ENCODE results near the gene PET117. TPM values are rescaled to one million over a fixed set of nuclear protein-coding genes. Genes with fewer than 3 reads are reported as not detected.

Gene PET117
- total and polyA plus RNA-seq, 4 donors, result 8.9 to 13.5 (median 12.0) TPM

GRCh38 chr20:18090477-18090876, 47.2 kb upstream of the PET117 start:
- no peaks in the 10 kb centered on the region for H3K4me1 ChIP-seq (ENCODE audit: control insufficient read depth in 5 of 5, insufficient read depth in 5 of 5, low read length in 5 of 5)
- TF ChIP-seq CTCF (IDR thresholded peaks at IDR 0.05; ENCODE audit: control extremely low read depth, extremely low read depth), result no peak
- H3K4me3 ChIP-seq, result no peak overlapping the region
- no peaks in the 10 kb centered on the region for H3K27me3 ChIP-seq (ENCODE audit: control insufficient read depth in 3 of 3, insufficient read depth in 3 of 3, low read length in 2 of 3)
- DNase-seq (no peak), ATAC-seq (ENCODE audit: insufficient read depth, low FRiP score) (no peak)
- no peak overlapping the region for H3K9ac ChIP-seq (ENCODE audit: insufficient read depth in 1 of 2, low read length in 2 of 2)
- no peaks in the 10 kb centered on the region for H3K36me3 ChIP-seq (ENCODE audit: control insufficient read depth in 4 of 4, insufficient read depth in 4 of 4, low read length in 4 of 4)
- 94% methylated on average over 10 of the region's 10 CpGs for WGBS, 2 donors
- peaks cover 0 to 2% (median 0%) of the 10 kb centered on the region in 4 donors for H3K9me3 ChIP-seq (ENCODE audit: control insufficient read depth in 4 of 4, insufficient read depth in 3 of 4, low read length in 3 of 4)
- H3K27ac ChIP-seq (ENCODE audit: low read depth in 1 of 2, low read length in 1 of 2), result no peak overlapping the region

DNA sequence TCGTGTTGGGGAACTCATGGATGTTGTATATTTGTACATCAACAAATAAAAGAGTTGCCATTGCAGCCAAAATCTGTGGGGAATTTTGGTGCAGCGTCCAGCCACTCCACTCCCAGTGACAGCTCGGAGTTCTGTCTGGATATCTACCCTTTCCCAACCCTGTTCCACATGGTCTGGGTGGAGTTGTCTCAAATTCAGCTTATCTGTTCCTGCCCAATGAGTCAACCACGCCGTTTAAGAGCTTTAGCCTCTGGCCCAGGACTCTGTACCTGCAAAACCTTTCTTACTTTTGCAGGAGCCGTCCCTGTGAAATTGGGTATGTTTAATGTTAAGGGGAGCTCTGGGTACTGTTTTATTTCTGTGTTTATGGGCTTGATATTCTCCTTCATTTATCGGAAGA, 46.0 kb upstream of the PET117 start:
- H3K4me3 ChIP-seq, result no peak overlapping the region
- H3K4me1 ChIP-seq (ENCODE audit: control insufficient read depth in 5 of 5, insufficient read depth in 5 of 5, low read length in 5 of 5), result no peaks in the 10 kb centered on the region
- peaks cover 0 to 2% (median 0%) of the 10 kb centered on the region in 4 donors for H3K9me3 ChIP-seq (ENCODE audit: control insufficient read depth in 4 of 4, insufficient read depth in 3 of 4, low read length in 3 of 4)
- TF ChIP-seq CTCF (IDR thresholded peaks at IDR 0.05; ENCODE audit: control extremely low read depth, extremely low read depth), result no peak
- H3K27ac ChIP-seq (ENCODE audit: low read depth in 1 of 2, low read length in 1 of 2), result no peak overlapping the region
- no peak for ATAC-seq (ENCODE audit: insufficient read depth, low FRiP score)
- H3K27me3 ChIP-seq (ENCODE audit: control insufficient read depth in 3 of 3, insufficient read depth in 3 of 3, low read length in 2 of 3), result no peaks in the 10 kb centered on the region
- H3K36me3 ChIP-seq (ENCODE audit: control insufficient read depth in 4 of 4, insufficient read depth in 4 of 4, low read length in 4 of 4), result no peaks in the 10 kb centered on the region
- WGBS, 2 donors, result 73 to 88% methylated on average over 7 of the region's 7 CpGs
- no peak for DNase-seq
- no peak overlapping the region for H3K9ac ChIP-seq (ENCODE audit: insufficient read depth in 1 of 2, low read length in 2 of 2)

DNA sequence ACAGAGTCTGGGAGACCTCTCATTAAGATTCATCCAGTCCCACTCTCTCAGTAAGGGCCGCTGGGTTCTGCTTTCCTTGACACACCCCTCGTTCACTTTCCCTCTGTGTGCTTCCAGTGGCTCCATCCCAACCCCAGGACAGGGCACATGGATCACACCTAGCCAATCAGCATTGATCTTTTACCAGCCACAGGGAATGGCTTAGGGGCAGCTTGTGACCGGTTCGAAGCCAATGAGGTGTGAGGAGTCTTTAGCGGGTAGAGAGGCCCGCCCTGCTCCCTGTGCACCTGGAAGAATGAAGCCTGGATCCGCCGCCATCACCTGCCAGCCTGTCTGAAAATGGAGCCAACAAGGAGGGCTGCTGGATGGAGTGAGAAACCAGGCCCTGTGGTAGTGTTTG, 44.8 kb upstream of the PET117 start:
- Histone ChIP-seq H3K36me3 (ENCODE audit: control insufficient read depth in 4 of 4, insufficient read depth in 4 of 4, low read length in 4 of 4) (no peaks in the 10 kb centered on the region), H3K27me3 (ENCODE audit: control insufficient read depth in 3 of 3, insufficient read depth in 3 of 3, low read length in 2 of 3) (no peaks in the 10 kb centered on the region), H3K4me3 (no peak overlapping the region), H3K4me1 (ENCODE audit: control insufficient read depth in 5 of 5, insufficient read depth in 5 of 5, low read length in 5 of 5) (no peaks in the 10 kb centered on the region), H3K27ac (ENCODE audit: low read depth in 1 of 2, low read length in 1 of 2) (no peak overlapping the region), H3K9ac (ENCODE audit: insufficient read depth in 1 of 2, low read length in 2 of 2) (no peak overlapping the region), H3K9me3 (ENCODE audit: control insufficient read depth in 4 of 4, insufficient read depth in 3 of 4, low read length in 3 of 4) (peaks cover 0 to 2% (median 0%) of the 10 kb centered on the region in 4 donors)
- DNase-seq (no peak), ATAC-seq (ENCODE audit: insufficient read depth, low FRiP score) (no peak)
- no peak for TF ChIP-seq CTCF (IDR thresholded peaks at IDR 0.05; ENCODE audit: control extremely low read depth, extremely low read depth)
- 88 to 94% methylated on average over 8 of the region's 8 CpGs for WGBS, 2 donors

GRCh38 chr20:18093388-18093787, 44.3 kb upstream of the PET117 start:
- DNase-seq (no peak), ATAC-seq (ENCODE audit: insufficient read depth, low FRiP score) (no peak)
- H3K27me3 ChIP-seq (ENCODE audit: control insufficient read depth in 3 of 3, insufficient read depth in 3 of 3, low read length in 2 of 3), result no peaks in the 10 kb centered on the region
- no peak overlapping the region for H3K4me3 ChIP-seq
- no peaks in the 10 kb centered on the region for H3K4me1 ChIP-seq (ENCODE audit: control insufficient read depth in 5 of 5, insufficient read depth in 5 of 5, low read length in 5 of 5)
- H3K9me3 ChIP-seq (ENCODE audit: control insufficient read depth in 4 of 4, insufficient read depth in 3 of 4, low read length in 3 of 4), result peaks cover 0 to 2% (median 0%) of the 10 kb centered on the region in 4 donors
- no peaks in the 10 kb centered on the region for H3K36me3 ChIP-seq (ENCODE audit: control insufficient read depth in 4 of 4, insufficient read depth in 4 of 4, low read length in 4 of 4)
- WGBS, 2 donors, result 85 to 90% methylated on average over 10 of the region's 10 CpGs
- H3K27ac ChIP-seq (ENCODE audit: low read depth in 1 of 2, low read length in 1 of 2), result no peak overlapping the region
- TF ChIP-seq CTCF (IDR thresholded peaks at IDR 0.05; ENCODE audit: control extremely low read depth, extremely low read depth), result no peak
- no peak overlapping the region for H3K9ac ChIP-seq (ENCODE audit: insufficient read depth in 1 of 2, low read length in 2 of 2)

All from lung (tissue), 12 donors.